ENCODE measurements around the gene CDK16.

CDK16 gene

DNA sequence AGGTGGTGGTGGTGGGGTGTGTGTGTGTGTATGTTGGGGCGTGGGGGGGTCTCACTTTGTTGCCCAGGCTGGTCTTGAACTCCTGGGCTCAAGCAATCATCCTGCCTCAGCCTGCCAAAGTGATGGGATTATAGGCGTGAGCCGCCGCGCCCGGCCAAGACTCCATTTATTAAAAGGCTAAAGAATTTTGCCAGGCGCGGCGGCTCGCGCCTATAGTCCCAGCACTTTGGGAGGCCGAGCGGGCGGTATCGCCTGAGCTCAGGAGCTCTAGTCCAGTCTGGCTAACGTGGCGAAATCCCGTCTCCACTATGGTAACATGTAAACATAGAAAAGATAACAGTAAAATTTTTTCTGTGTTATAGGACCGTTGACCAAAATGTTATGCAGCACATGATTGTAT lies 28.6 kb upstream of the CDK16 start:
- no peak for ATAC-seq

DNA sequence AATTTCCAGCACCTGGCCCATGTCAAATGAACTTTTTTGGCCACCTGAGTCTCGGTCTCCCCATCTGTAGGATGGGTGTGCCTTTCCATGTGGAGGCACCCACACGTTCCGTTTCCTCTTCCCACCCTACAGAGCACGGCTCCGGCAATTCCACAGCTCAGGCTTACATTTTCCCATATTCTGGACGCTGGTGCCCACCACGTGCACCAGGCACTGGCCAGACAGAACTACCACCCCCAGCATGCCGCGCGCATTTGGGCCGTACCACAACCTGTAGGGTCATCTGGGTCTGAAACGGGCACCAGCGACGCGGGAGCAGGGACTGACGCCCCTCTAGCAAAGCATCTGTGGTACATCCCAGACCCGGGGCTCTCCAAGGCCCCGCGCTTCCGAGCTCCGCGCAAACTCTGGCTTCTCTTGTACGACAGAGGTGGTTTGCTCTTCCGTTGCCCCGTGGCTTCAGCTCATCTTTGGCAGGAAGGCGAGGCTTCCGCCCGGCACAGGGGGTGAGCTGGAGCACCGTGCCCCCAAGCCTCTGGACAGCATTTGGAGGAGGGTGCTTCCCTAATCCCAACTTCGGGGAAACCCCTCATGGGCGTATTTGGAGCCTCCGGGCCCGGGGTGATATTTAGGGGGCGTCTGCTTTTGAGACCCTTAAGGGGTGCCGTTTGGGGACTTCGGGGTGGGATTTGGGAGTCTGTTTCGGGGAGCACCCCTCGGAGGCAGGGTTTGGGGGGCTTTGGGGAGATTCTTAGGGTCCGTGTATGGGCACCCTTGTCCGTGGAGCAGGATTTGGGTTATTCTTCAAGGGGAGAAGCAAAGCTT lies 27.8 kb upstream of the CDK16 start:
- TF ChIP-seq, protein P1, sequence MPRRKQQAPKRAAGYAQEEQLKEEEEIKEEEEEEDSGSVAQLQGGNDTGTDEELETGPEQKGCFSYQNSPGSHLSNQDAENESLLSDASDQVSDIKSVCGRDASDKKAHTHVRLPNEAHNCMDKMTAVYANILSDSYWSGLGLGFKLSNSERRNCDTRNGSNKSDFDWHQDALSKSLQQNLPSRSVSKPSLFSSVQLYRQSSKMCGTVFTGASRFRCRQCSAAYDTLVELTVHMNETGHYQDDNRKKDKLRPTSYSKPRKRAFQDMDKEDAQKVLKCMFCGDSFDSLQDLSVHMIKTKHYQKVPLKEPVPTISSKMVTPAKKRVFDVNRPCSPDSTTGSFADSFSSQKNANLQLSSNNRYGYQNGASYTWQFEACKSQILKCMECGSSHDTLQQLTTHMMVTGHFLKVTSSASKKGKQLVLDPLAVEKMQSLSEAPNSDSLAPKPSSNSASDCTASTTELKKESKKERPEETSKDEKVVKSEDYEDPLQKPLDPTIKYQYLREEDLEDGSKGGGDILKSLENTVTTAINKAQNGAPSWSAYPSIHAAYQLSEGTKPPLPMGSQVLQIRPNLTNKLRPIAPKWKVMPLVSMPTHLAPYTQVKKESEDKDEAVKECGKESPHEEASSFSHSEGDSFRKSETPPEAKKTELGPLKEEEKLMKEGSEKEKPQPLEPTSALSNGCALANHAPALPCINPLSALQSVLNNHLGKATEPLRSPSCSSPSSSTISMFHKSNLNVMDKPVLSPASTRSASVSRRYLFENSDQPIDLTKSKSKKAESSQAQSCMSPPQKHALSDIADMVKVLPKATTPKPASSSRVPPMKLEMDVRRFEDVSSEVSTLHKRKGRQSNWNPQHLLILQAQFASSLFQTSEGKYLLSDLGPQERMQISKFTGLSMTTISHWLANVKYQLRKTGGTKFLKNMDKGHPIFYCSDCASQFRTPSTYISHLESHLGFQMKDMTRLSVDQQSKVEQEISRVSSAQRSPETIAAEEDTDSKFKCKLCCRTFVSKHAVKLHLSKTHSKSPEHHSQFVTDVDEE (CRISPR knock-in tag; IDR thresholded peaks at IDR 0.05) = no peak
- TF ChIP-seq, protein P2, sequence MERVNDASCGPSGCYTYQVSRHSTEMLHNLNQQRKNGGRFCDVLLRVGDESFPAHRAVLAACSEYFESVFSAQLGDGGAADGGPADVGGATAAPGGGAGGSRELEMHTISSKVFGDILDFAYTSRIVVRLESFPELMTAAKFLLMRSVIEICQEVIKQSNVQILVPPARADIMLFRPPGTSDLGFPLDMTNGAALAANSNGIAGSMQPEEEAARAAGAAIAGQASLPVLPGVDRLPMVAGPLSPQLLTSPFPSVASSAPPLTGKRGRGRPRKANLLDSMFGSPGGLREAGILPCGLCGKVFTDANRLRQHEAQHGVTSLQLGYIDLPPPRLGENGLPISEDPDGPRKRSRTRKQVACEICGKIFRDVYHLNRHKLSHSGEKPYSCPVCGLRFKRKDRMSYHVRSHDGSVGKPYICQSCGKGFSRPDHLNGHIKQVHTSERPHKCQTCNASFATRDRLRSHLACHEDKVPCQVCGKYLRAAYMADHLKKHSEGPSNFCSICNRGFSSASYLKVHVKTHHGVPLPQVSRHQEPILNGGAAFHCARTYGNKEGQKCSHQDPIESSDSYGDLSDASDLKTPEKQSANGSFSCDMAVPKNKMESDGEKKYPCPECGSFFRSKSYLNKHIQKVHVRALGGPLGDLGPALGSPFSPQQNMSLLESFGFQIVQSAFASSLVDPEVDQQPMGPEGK (CRISPR knock-in tag; IDR thresholded peaks at IDR 0.05; ENCODE audit: borderline replicate concordance) = no peak
- TF ChIP-seq, protein P3, sequence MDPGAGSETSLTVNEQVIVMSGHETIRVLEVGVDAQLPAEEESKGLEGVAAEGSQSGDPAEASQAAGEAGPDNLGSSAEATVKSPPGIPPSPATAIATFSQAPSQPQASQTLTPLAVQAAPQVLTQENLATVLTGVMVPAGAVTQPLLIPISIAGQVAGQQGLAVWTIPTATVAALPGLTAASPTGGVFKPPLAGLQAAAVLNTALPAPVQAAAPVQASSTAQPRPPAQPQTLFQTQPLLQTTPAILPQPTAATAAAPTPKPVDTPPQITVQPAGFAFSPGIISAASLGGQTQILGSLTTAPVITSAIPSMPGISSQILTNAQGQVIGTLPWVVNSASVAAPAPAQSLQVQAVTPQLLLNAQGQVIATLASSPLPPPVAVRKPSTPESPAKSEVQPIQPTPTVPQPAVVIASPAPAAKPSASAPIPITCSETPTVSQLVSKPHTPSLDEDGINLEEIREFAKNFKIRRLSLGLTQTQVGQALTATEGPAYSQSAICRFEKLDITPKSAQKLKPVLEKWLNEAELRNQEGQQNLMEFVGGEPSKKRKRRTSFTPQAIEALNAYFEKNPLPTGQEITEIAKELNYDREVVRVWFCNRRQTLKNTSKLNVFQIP (CRISPR knock-in tag; IDR thresholded peaks at IDR 0.05; ENCODE audit: borderline replicate concordance, low read depth) = no peak
- peak; percentile 83 for ATAC-seq

More for the DNA sequence above, 28.6 kb upstream of the CDK16 start:
- TF ChIP-seq ZNF565 (CRISPR knock-in tag; conservative IDR thresholded peaks at IDR 0.05; ENCODE audit: low read depth) (no peak), TOX (CRISPR knock-in tag; IDR thresholded peaks at IDR 0.05; ENCODE audit: borderline replicate concordance) (no peak), OSR1 (CRISPR knock-in tag; IDR thresholded peaks at IDR 0.05) (no peak), GLIS3 (CRISPR knock-in tag; IDR thresholded peaks at IDR 0.05) (no peak), RARB (CRISPR knock-in tag; IDR thresholded peaks at IDR 0.05) (no peak), ZNF70 (CRISPR knock-in tag; IDR thresholded peaks at IDR 0.05) (no peak), SNAI2 (CRISPR knock-in tag; IDR thresholded peaks at IDR 0.05) (no peak)

DNA sequence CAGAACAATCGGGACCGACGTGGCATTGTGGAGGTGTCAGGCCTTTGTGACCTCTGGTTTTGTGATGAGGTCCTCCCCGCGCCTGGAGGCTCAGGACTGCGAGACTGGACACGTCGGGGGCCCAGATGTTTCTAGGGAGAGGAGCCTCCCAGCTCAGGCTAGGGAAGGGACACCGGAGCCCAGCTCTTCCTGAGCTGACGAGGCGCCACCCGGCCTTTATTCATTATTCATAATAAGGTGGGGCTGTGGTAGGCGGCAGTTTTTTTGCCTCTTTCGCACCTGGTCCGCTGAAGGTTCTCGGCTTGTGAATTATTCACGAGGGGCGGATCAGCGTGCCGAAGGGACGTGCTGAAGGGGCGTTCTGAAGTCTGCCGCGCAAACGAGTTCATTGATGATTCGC lies 27.1 kb upstream of the CDK16 start:
- TF ChIP-seq, protein P1 (CRISPR knock-in tag; IDR thresholded peaks at IDR 0.05) = no peak
- no peak for TF ChIP-seq TOX (CRISPR knock-in tag; IDR thresholded peaks at IDR 0.05; ENCODE audit: borderline replicate concordance)
- TF ChIP-seq, protein P4, sequence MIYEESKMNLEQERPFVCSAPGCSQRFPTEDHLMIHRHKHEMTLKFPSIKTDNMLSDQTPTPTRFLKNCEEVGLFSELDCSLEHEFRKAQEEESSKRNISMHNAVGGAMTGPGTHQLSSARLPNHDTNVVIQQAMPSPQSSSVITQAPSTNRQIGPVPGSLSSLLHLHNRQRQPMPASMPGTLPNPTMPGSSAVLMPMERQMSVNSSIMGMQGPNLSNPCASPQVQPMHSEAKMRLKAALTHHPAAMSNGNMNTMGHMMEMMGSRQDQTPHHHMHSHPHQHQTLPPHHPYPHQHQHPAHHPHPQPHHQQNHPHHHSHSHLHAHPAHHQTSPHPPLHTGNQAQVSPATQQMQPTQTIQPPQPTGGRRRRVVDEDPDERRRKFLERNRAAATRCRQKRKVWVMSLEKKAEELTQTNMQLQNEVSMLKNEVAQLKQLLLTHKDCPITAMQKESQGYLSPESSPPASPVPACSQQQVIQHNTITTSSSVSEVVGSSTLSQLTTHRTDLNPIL (CRISPR knock-in tag; IDR thresholded peaks at IDR 0.05; ENCODE audit: low read depth) = no peak
- no peak for TF ChIP-seq CSDC2 (CRISPR knock-in tag; IDR thresholded peaks at IDR 0.05)
- no peak for TF ChIP-seq ISL1 (CRISPR knock-in tag; IDR thresholded peaks at IDR 0.05)
- TF ChIP-seq ZNF70 (CRISPR knock-in tag; IDR thresholded peaks at IDR 0.05) = no peak
- TF ChIP-seq ZNF565 (CRISPR knock-in tag; conservative IDR thresholded peaks at IDR 0.05; ENCODE audit: low read depth) = no peak
- no peak for TF ChIP-seq BACH2 (CRISPR knock-in tag; IDR thresholded peaks at IDR 0.05; ENCODE audit: borderline replicate concordance)
- TF ChIP-seq, protein P3 (CRISPR knock-in tag; IDR thresholded peaks at IDR 0.05; ENCODE audit: borderline replicate concordance, low read depth) = no peak
- no peak for TF ChIP-seq ZFP30 (CRISPR knock-in tag; IDR thresholded peaks at IDR 0.05)
- no peak for TF ChIP-seq RARB (CRISPR knock-in tag; IDR thresholded peaks at IDR 0.05)
- TF ChIP-seq ZNF8 (CRISPR knock-in tag; IDR thresholded peaks at IDR 0.05) = no peak
- no peak for TF ChIP-seq PPARA (CRISPR knock-in tag; IDR thresholded peaks at IDR 0.05; ENCODE audit: borderline replicate concordance)
- 0 out of 3 replicates have a peak, but pooled peaks have one; percentile 4 for ATAC-seq

Data from SK-N-SH treated with all-trans-retinoic acid at 6 μM for 48 hours (cell line).